ENCODE measurements around the gene GRAMD1C. TPM values are rescaled to one million over a fixed set of nuclear protein-coding genes. Genes with fewer than 3 reads are reported as not detected.

The GRAMD1C gene
- total RNA-seq, 2 experiments from 2014 or later = 4.1 to 6.4 TPM

- no peak overlapping the region for H3K27ac ChIP-seq (ENCODE audit: low read depth, low read length, poor library complexity, severe bottlenecking)
- no peaks in the 10 kb centered on the region for H3K9me2 ChIP-seq (ENCODE audit: insufficient read depth, low read length)
- POLR2A ChIA-PET = interaction anchor here (1.4 kb wide), 1 partner anchor 172 kb away, joined by 3 read pairs; no protein-coding TSS in a partner anchor
These were observed 72.4 kb downstream of the GRAMD1C start for GRCh38 chr3:113910966-113911365.

GRCh38 chr3:113912552-113913236 lies 74.1 kb downstream of the GRAMD1C start:
- peak; percentile 74 for DNase-seq (ENCODE audit: low spot score)
- Histone ChIP-seq H2AFZ (ENCODE audit: low read length) (0 out of 2 replicates have a peak overlapping the region, but pooled peaks have one; percentile 8), H3K4me1 (ENCODE audit: insufficient read depth, low read length, poor library complexity, severe bottlenecking) (no peaks in the 10 kb centered on the region), H3K4me2 (ENCODE audit: low read length) (no peak overlapping the region), H3K4me3 (ENCODE audit: low read depth, low read length, poor library complexity, severe bottlenecking) (no peak overlapping the region), H3K36me3 (ENCODE audit: insufficient read depth, low read length) (no peaks in the 10 kb centered on the region), H3K27ac (ENCODE audit: low read depth, low read length, poor library complexity, severe bottlenecking) (no peak overlapping the region), H3K9me3 (ENCODE audit: low read length) (no peaks in the 10 kb centered on the region), H4K20me1 (ENCODE audit: insufficient read depth, low read length) (no peaks in the 10 kb centered on the region), H3K79me2 (ENCODE audit: insufficient read depth, low read depth, low read length) (no peaks in the 10 kb centered on the region), H3K9me2 (ENCODE audit: insufficient read depth, low read length) (no peaks in the 10 kb centered on the region)
- no TSS peak for BruUV-seq (replicated peaks)
- ChIA-PET POLR2A (interaction anchor here (0.5 to 1.0 kb wide), 7 partner anchors 63 to 366 kb away, joined by 3 to 6 read pairs (median 3); no protein-coding TSS in a partner anchor), CTCF (ENCODE audit: unreplicated experiment) (no interaction called here)
- TF ChIP-seq CTCF (conservative IDR thresholded peaks at IDR 0.05; ENCODE audit: low read length) (peak; percentile 85), EZH2phosphoT487 (IDR thresholded peaks at IDR 0.05; ENCODE audit: borderline replicate concordance, low read depth, low read length) (no peak)
- intact Hi-C loops (cut with micrococcal nuclease; ENCODE audit: unreplicated experiment) = loop anchor here (1.0 to 10.0 kb wide), 4 partner anchors 68 to 418 kb away; partner anchors contain the start of gene GRAMD1C

More at GRCh38 chr3:113910966-113911365, 72.4 kb downstream of the GRAMD1C start:
- CTCF ChIA-PET (ENCODE audit: unreplicated experiment) = no interaction called here
- H3K4me3 ChIP-seq (ENCODE audit: low read depth, low read length, poor library complexity, severe bottlenecking) = no peak overlapping the region
- H4K20me1 ChIP-seq (ENCODE audit: insufficient read depth, low read length) = no peaks in the 10 kb centered on the region
- TF ChIP-seq EZH2phosphoT487 (IDR thresholded peaks at IDR 0.05; ENCODE audit: borderline replicate concordance, low read depth, low read length) (no peak), CTCF (conservative IDR thresholded peaks at IDR 0.05; ENCODE audit: low read length) (no peak)
- no peak overlapping the region for H2AFZ ChIP-seq (ENCODE audit: low read length)
- intact Hi-C loops (cut with micrococcal nuclease; ENCODE audit: unreplicated experiment) = loop anchor here (10.0 kb wide), 1 partner anchor 416 kb away; no protein-coding TSS in a partner anchor
- no peak for DNase-seq (ENCODE audit: low spot score)
- no peaks in the 10 kb centered on the region for H3K36me3 ChIP-seq (ENCODE audit: insufficient read depth, low read length)
- no peaks in the 10 kb centered on the region for H3K79me2 ChIP-seq (ENCODE audit: insufficient read depth, low read depth, low read length)
- H3K4me2 ChIP-seq (ENCODE audit: low read length) = no peak overlapping the region
- no TSS peak for BruUV-seq (replicated peaks)
- H3K9me3 ChIP-seq (ENCODE audit: low read length) = no peaks in the 10 kb centered on the region
- H3K4me1 ChIP-seq (ENCODE audit: insufficient read depth, low read length, poor library complexity, severe bottlenecking) = no peaks in the 10 kb centered on the region

- no peaks in the 10 kb centered on the region for H3K79me2 ChIP-seq (ENCODE audit: insufficient read depth, low read depth, low read length)
- CTCF ChIA-PET (ENCODE audit: unreplicated experiment) = no interaction called here
- H3K36me3 ChIP-seq (ENCODE audit: insufficient read depth, low read length) = no peaks in the 10 kb centered on the region
- H3K9me2 ChIP-seq (ENCODE audit: insufficient read depth, low read length) = 0 out of 2 replicates have a peak, but pooled peaks cover 2% of the 10 kb centered on the region
- no peak overlapping the region for H3K4me3 ChIP-seq (ENCODE audit: low read depth, low read length, poor library complexity, severe bottlenecking)
- POLR2A ChIA-PET = interaction anchor here (0.6 to 0.7 kb wide), 3 partner anchors 70 to 349 kb away, joined by 3 read pairs; no protein-coding TSS in a partner anchor
- no peak overlapping the region for H3K27ac ChIP-seq (ENCODE audit: low read depth, low read length, poor library complexity, severe bottlenecking)
- no peak for DNase-seq (ENCODE audit: low spot score)
- H3K4me1 ChIP-seq (ENCODE audit: insufficient read depth, low read length, poor library complexity, severe bottlenecking) = no peaks in the 10 kb centered on the region
- intact Hi-C loops (cut with micrococcal nuclease; ENCODE audit: unreplicated experiment) = loop anchor here (10.0 kb wide), 1 partner anchor 420 kb away; no protein-coding TSS in a partner anchor
- no peak overlapping the region for H2AFZ ChIP-seq (ENCODE audit: low read length)
- TF ChIP-seq EZH2phosphoT487 (IDR thresholded peaks at IDR 0.05; ENCODE audit: borderline replicate concordance, low read depth, low read length) (no peak), CTCF (conservative IDR thresholded peaks at IDR 0.05; ENCODE audit: low read length) (no peak)
- no peaks in the 10 kb centered on the region for H3K9me3 ChIP-seq (ENCODE audit: low read length)
- no peak overlapping the region for H3K4me2 ChIP-seq (ENCODE audit: low read length)
- H4K20me1 ChIP-seq (ENCODE audit: insufficient read depth, low read length) = no peaks in the 10 kb centered on the region
- BruUV-seq (replicated peaks) = no TSS peak
These were observed 76.1 kb downstream of the GRAMD1C start for GRCh38 chr3:113914646-113915045.

Measured in OCI-LY7 (cell line).